ENCODE results near the gene TOR1B. TPM values are rescaled to one million over a fixed set of nuclear protein-coding genes. Genes with fewer than 3 reads are reported as not detected.
A peak's percentile ranks its signal among the peaks of the same experiment; 100 is the strongest.

TOR1B gene
- total RNA-seq, 4 donors from 2014 or later: 19.2 to 41.2 (median 23.0) TPM

- Histone ChIP-seq H3K36me3 (peaks cover 8 to 65% (median 11%) of the 10 kb centered on the region in 3 donors), H3K4me3 (no peak overlapping the region), H3K9me3 (no peaks in the 10 kb centered on the region), H3K27me3 (no peaks in the 10 kb centered on the region), H3K4me1 (peaks cover 0 to 10% (median 7%) of the 10 kb centered on the region in 4 donors), H3K27ac (no peak overlapping the region)
- no peak for DNase-seq (ENCODE audit: low spot score in 2 of 2)
- WGBS, 2 donors: 93 to 94% methylated on average over 10 of the region's 10 CpGs
- no peak for TF ChIP-seq POLR2A (IDR thresholded peaks at IDR 0.05)
- no peak for TF ChIP-seq EP300 (IDR thresholded peaks at IDR 0.05)
- no peak for TF ChIP-seq CTCF (IDR thresholded peaks at IDR 0.05)
Measured at GRCh38 chr9:129828969-129829368, 26.0 kb downstream of the TOR1B start.

- 92 to 94% methylated on average over 1 of the region's 1 CpG for WGBS, 2 donors
Measured at GRCh38 chr9:129832982-129833381, 30.0 kb downstream of the TOR1B start.

GRCh38 chr9:129834489-129835127, 31.6 kb downstream of the TOR1B start:
- H3K27me3 ChIP-seq: no peaks in the 10 kb centered on the region
- H3K27ac ChIP-seq: peak overlapping the region in 3 of 4 donors; percentile 74 to 91 (median 90)
- 2% methylated on average over 26 to 32 of the region's 32 CpGs for WGBS, 2 donors
- no peaks in the 10 kb centered on the region for H3K9me3 ChIP-seq
- no peak for DNase-seq (ENCODE audit: low spot score in 2 of 2)
- TF ChIP-seq EP300 (IDR thresholded peaks at IDR 0.05) (no peak), CTCF (IDR thresholded peaks at IDR 0.05) (no peak), POLR2A (IDR thresholded peaks at IDR 0.05) (no peak)
- H3K4me1 ChIP-seq: peaks cover 0 to 53% (median 23%) of the 10 kb centered on the region in 4 donors
- H3K36me3 ChIP-seq: peaks cover 8 to 36% (median 11%) of the 10 kb centered on the region in 3 donors
- H3K4me3 ChIP-seq: peak overlapping the region; percentile 74 to 92 (median 83)

More at GRCh38 chr9:129832982-129833381, 30.0 kb downstream of the TOR1B start:
- DNase-seq (ENCODE audit: low spot score in 2 of 2): no peak
- Histone ChIP-seq H3K27ac (no peak overlapping the region), H3K4me3 (no peak overlapping the region), H3K36me3 (peaks cover 8 to 53% (median 11%) of the 10 kb centered on the region in 3 donors), H3K27me3 (no peaks in the 10 kb centered on the region), H3K9me3 (no peaks in the 10 kb centered on the region), H3K4me1 (peaks cover 0 to 38% (median 20%) of the 10 kb centered on the region in 4 donors)
- no peak for TF ChIP-seq CTCF (IDR thresholded peaks at IDR 0.05)
- no peak for TF ChIP-seq POLR2A (IDR thresholded peaks at IDR 0.05)
- TF ChIP-seq EP300 (IDR thresholded peaks at IDR 0.05): no peak

GRCh38 chr9:129835128-129835859, 32.3 kb downstream of the TOR1B start, which contains the start of the genes C9orf78 and USP20:
Gene C9orf78, minus strand, starts transcription at chr9:129835275. Its CDS starts 54 bp downstream, at chr9:129835221.
Gene USP20, plus strand, starts transcription at chr9:129835458. Its CDS starts 17,098 bp downstream, at chr9:129852556.
- H3K4me1 ChIP-seq: peaks cover 0 to 57% (median 25%) of the 10 kb centered on the region in 4 donors
- peak; percentile 78 to 95 for TF ChIP-seq POLR2A (IDR thresholded peaks at IDR 0.05)
- peak; percentile 13 to 97 for TF ChIP-seq EP300 (IDR thresholded peaks at IDR 0.05)
- peak in 2 of 5 experiments; percentile 7 to 46 for TF ChIP-seq CTCF (IDR thresholded peaks at IDR 0.05)
- peak within 1 kb of the TSS; percentile 74 to 92 (median 83) for H3K4me3 ChIP-seq
- H3K27ac ChIP-seq: peak within 1 kb of the TSS; percentile 71 to 91 (median 88)
- H3K36me3 ChIP-seq: peaks cover 7 to 30% (median 11%) of the 10 kb centered on the region in 3 donors
- DNase-seq (ENCODE audit: low spot score in 2 of 2): peak; percentile 91 to 92
- WGBS, 2 donors: 0 to 1% methylated on average over 16 to 37 of the region's 81 CpGs
- no peaks in the 10 kb centered on the region for H3K27me3 ChIP-seq
- no peaks in the 10 kb centered on the region for H3K9me3 ChIP-seq

Data from tibial nerve (tissue), 4 donors.